ENCODE data around the gene HLA-G.
A peak's percentile ranks its signal among the peaks of the same experiment; 100 is the strongest.
"Not testable (repeated sequence)": the region's sequence is repeated elsewhere in the genome, so short reads cannot be mapped to it uniquely, and the experiment has no call there.

Gene HLA-G

DNA sequence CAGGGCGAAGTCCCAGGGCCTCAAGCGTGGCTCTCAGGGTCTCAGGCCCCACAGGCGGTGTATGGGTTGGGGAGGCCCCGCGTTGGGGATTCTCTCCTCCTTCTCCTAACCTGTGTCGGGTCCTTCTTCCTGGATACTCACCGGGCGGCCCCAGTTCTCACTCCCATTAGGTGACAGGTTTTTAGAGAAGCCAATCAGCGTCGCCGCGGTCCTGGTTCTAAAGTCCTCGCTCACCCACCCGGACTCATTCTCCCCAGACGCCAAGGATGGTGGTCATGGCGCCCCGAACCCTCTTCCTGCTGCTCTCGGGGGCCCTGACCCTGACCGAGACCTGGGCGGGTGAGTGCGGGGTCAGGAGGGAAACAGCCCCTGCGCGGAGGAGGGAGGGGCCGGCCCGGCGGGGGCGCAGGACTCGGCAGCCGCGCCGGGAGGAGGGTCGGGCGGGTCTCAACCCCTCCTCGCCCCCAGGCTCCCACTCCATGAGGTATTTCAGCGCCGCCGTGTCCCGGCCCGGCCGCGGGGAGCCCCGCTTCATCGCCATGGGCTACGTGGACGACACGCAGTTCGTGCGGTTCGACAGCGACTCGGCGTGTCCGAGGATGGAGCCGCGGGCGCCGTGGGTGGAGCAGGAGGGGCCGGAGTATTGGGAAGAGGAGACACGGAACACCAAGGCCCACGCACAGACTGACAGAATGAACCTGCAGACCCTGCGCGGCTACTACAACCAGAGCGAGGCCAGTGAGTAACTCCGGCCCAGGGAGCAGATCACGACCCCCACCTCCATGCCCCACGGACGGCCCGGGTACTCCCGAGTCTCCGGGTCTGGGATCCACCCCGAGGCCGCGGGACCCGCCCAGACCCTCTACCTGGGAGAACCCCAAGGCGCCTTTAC lies at the start of gene HLA-G:
HLA-G (plus strand) TSS at position 247 of the 892 bp plus-strand sequence; CDS start at position 267, 20 bp downstream.
- DNase-seq (ENCODE audit: low read depth) = no peak

DNA sequence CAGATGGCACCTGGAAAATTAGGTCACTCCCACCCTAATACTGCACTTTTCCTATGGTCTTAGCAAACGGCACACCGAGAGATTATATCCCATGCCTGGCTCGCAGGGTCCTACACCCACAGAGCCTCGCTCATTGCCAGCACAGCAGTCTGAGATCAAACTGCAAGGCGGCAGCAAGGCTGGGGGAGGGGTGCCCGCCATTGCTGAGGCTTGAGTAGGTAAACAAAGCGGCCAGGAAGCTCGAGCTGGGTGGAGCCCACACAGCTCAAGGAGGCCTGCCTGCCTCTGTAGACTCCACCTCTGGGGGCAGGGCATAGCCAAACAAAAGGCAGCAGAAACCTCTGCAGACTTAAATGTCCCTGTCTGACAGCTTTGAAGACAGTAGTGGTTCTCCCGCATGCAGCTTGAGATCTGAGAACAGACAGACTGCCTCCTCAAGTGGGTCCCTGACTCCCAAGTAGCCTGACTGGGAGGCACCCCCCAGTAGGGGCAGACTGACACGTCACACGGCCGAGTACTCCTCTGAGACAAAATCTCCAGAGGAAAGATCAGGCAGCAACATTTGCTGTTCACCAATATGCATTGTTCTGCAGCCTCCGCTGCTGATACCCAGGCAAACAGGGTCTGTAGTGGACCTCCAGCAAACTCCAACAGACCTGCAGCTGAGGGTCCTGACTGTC lies 47.5 kb upstream of the HLA-G start:
- not testable (repeated sequence) for DNase-seq (ENCODE audit: low read depth)

DNA sequence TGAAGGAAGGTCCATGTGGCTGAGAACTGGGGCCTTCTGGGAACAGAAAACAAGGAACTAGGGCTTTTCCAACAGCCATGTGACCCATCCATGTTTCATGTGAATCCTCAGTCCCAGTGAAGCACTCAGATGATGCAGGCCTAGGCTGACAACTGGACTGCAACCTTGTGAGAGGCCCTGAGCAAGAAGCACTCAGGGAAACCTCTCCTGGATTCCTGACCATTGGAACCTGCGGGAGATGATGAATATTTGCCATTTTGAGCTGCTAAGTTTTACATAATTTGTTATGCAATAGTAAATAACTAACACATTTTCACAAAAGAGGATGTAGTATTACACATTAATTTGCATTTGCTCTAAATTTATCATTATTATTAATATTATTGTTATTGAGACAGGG lies 38.4 kb upstream of the HLA-G start:
- DNase-seq (ENCODE audit: low read depth) = no peak

DNA sequence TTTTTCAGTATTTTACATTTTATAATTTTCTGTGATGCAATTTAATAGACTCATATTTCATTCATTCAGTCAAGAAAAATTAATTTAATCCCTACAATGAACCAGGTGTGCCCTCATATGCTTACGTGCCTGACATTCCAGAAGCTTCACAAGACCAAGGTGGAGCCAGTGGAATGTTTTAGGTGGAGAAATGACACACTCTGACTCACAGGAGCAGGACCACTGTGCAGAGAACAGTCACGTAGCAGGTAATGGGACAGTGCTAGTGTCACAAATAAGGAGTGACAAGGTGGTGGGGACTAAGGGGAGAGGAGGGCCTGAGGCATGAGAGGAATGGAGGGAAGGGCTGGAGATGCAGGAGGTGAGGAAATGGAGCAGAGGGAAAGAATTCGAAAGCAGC lies 37.0 kb upstream of the HLA-G start:
- no peak for DNase-seq (ENCODE audit: low read depth)

DNA sequence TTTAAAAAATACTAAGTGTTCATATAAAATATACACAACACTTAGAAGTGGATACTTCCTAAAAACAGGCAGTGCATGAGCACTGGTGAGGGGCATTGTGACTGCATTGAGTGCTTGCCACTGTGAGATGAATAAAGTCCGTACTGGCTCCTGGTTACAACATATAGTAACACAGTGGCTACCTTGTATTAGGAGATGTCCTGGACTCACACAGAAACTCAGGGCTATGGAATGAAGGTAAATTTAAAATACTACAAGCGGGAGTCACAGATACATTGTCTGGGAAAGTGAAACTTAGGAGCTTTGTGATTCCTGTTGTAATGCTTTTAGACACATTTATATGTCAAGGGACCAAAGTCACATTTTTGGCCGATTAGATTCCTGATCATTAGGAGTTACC lies 36.5 kb upstream of the HLA-G start:
- no peak for DNase-seq (ENCODE audit: low read depth)

DNA sequence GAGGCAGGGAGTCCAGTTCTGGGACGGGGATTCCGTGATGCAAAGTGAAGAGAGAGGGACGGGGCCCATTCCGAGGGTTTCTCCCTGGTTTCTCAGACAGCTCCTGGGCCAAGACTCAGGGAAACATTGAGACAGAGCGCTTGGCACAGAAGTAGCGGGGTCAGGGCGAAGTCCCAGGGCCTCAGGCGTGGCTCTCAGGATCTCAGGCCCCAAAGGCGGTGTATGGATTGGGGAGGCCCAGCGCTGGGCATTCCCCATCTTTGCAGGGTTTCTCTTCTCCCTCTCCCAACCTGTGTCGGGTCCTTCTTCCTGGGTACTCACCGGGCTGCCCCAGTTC lies 35.9 kb upstream of the HLA-G start:
- DNase-seq (ENCODE audit: low read depth) = no peak

DNA sequence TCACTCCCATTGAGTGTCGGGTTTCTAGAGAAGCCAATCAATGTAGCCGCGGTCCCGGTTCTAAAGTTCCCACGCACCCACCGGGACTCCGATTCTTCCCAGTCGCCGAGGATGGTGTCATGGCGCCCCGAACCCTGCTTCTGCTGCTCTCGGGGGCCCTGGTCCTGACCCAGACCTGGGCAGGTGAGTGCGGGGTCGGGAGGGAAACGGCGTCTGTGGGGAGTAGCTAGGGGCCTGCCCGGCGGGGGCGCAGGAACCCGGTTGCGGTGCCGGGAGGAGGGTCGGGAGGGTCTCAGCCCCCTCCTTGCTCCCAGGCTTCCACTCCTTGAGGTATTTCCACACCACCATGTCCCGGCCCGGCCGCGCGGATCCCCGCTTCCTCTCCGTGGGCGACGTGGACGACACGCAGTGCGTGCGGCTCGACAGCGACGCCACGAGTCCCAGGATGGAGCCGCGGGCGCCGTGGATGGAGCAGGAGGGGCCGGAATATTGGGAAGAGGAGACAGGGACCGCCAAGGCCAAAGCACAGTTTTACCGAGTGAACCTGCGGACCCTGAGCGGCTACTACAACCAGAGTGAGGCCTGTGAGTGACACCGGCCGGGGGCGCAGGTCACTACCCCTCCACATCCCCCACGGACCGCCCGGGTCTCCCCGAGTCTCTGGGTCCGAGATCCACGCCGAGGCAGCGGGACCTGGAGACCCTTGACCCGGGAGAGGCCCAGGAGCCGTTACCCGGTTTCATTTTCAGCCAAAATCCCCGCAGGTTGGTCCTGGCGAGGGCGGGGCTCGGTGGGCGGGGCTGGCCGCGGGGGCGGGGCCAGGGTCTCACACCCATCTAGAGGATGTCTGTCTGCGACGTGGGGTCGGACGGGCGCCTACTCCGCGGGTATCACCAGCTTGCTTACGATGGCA lies 35.2 kb upstream of the HLA-G start:
- DNase-seq (ENCODE audit: low read depth) = peak; percentile 64

DNA sequence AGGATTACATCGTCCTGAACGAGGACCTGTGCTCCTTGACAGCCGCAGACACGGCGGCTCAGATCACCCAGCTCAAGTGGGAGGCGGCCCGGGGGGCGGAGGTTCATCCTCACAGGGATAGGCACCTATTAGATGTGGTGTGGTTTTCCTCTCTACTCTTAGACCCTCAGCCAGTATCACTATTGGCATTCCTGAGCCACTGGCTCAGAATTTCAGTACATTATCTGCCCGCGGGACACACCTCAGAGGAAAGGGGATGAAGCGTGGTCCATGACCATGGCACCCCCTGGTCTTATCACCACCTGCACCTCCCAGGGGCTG lies 34.6 kb upstream of the HLA-G start:
- no peak for DNase-seq (ENCODE audit: low read depth)

DNA sequence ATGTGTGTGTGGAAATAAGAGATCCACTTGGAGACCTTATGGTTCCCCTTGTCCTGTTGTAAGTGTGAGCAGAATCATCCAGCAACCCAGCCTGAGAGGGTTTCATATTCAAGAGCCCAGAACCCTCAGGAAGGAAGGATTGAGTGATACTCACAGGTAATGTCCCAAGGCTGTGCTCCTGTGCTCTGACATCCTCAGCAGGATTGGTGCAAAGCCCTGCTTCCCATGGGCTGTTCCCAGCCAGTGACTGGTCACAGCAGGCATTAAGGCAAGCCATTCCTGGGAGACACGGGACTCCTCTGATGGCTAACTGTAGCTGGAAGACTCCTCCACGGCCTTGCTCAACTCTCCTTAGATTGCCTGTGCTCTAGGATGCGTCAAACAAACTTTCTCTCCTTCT lies 33.8 kb upstream of the HLA-G start:
- no peak for DNase-seq (ENCODE audit: low read depth)

DNA sequence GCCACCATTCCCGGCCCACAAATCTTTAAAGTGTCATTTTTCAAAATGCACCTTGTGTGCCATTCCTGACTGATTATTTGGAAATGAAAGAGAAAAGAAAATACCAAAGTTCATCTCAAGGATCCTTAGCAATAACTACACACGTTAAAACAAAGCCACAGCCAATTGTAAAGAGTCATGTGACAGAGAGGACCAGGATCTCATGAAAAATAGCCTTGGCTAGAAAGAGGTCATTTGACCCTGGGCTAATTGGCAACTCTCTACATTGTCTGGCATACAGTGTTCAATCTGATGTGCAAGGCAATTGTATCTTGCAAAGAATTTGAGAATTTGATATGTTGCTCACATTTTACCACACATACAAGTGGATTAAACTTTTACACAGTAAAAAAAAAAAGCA lies 31.6 kb upstream of the HLA-G start:
- no peak for DNase-seq (ENCODE audit: low read depth)

DNA sequence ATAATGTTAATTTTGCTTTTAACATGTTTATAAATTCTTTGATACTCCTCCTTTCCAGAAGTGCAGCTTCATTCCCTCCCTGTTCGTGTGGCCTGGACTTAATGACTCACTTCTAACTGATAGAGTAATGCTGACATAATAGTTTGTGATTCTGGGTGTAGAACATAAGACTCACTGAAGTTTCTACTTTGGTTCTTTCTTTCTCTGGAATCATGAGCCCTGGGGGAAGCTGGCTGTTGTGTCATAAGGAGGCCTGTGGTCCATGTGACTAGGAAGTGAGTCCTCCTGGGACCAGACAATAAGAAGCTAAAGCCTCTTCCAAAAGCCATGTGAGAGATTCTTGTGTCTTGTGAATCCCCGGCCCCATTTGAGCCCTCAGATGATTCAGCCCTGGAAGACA lies 30.5 kb upstream of the HLA-G start:
- no peak for DNase-seq (ENCODE audit: low read depth)

DNA sequence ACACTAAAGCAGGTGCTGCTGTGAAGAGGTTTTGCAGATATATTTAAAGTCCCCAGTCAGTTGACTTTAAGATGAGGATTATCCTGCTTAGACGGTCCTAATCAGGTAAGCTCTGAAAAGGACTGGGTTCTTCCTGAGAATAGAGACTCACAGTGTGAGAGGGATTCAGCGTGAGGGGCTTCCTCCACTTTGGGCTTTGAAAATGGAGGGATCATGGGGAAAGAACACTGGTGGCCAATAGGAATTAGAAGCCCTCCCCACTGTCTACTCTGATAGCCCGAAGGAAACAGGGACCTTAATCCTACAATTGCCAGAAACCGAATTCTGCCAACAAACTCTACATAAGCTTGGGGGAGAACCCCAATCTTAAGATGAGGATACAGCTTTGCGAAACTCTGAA lies 29.7 kb upstream of the HLA-G start:
- no peak for DNase-seq (ENCODE audit: low read depth)

DNA sequence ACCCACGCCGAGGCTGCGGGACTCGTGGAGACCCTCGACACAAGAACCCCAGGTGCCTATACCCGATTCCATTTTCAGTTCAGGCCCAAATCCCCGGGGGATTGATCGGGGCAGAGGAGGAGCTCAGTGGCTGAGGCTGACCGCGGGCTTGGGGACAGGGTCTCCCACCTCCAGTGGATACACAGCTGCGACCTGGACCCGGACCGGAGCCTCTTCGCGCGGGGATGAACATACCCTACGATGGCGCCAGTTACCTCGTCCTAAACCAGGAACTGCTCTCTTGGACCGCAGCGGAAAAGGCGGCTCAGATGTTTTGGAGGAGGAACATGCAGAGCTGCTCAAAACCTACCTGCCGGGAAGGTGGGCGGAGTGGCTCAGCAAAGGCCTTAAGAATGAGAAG lies 27.4 kb upstream of the HLA-G start:
- DNase-seq (ENCODE audit: low read depth) = no peak

DNA sequence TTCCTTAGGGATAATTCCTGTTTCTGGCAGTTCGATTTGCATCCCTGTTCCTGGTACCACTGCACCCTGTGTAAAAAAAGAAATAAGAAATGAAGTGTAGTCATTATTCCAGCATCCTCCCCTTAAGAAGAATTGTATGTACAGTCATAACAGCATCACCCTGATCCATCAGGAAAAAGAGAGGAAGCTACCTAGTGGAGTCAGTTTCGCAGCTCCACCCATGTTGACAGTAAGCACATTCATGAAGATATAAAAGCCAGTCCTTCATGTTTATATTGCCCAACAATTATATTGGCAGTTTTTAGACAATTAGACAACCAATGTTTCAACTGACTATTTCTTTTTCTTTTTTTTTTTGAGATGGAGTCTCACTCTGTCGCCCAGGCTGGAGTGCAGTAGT lies 21.2 kb upstream of the HLA-G start:
- DNase-seq (ENCODE audit: low read depth) = no peak

DNA sequence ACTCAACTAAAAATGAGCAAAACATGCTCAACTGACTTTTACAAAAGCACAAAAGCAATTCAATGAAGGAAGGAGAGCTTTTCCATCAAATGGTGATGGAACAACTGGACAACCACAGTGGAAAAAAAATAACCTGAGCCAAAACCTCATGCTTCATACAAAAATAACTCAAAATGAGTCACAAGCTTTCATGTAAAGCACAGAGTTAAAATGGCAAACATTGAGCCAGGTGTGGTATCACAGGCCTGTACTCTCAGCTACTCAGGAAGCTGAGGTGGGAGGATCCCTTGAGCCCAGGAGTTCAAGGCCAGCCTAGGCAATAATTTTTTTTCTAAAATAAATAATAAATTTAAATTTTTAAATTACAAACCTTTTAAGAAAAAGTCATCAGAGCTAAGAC lies 18.4 kb upstream of the HLA-G start:
- DNase-seq (ENCODE audit: low read depth) = no peak

DNA sequence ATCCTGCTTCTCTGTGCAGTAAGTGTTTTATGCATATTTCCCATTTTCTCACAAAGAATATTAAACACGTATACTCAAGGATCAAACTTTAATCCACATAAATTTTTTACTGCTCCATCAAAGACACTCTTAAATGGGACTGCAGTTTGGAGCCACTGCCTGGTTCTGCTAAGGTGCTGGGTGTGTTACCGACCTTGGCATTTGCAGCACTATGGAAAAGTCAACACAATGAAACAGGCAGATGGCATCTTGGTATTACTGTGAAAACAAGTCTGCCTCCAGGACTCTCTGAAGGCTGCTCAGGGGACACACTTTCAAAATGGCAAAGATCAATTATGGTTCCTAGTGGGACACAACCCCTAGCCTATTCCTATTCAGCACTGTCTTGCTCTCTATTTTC lies 17.3 kb upstream of the HLA-G start:
- DNase-seq (ENCODE audit: low read depth) = no peak

DNA sequence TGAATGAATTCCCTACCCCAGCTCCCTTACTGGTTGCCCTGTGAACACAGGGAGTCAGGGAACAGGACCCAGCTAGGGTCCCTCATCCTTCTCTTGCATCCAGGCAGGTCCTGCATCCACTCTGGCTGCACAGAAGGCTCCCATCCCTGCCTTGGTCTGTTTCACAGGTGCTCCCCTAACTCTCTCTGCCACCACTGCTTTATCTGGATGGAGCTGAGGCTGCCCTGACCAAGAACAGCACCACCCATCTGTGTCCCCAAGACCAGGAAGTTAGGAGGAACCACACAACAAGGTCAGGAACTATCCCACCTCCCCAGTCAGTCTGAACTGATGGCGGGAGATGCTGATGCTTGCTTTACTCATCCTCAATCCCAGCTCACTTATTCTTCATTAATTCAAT lies 16.2 kb upstream of the HLA-G start:
- no peak for DNase-seq (ENCODE audit: low read depth)

DNA sequence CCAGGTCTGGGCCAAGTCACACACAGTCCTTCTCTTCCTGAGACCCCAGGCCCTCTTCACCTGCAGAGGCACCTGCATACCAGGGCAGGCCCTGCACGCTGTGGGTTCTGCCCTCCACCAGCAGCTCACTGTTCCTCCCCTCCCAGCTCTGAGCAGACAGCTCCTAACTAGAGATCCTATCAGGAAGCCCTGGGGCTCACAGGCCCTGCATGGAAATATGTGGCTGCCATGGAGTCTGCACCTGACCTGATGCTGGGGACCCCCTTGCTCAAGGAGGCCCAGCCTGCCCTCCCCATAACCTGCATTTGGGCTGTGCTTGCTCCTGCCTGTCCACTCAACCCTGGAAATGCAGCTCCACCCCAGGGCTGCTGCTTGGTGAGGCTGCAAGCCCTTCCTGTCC lies 14.6 kb upstream of the HLA-G start:
- no peak for DNase-seq (ENCODE audit: low read depth)

DNA sequence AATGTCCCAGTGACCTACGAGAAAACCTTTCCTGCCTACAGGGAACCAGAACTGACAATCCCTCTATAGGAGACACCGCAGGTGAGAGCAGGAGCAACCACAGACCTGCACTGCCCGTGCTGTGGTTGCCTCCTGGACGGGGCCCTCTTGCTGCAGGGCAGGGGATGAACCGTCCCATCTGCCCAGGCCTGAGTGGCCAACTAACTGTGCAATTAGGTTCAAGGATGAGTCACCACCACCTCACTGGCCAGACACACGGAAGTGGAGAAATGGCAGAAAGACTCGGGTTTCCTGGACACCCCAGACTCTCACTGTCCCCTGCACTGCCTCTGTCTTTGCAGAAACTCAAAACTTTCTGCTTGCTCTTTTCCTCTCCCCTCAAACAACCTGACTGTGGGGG lies 13.8 kb upstream of the HLA-G start:
- no peak for DNase-seq (ENCODE audit: low read depth)

DNA sequence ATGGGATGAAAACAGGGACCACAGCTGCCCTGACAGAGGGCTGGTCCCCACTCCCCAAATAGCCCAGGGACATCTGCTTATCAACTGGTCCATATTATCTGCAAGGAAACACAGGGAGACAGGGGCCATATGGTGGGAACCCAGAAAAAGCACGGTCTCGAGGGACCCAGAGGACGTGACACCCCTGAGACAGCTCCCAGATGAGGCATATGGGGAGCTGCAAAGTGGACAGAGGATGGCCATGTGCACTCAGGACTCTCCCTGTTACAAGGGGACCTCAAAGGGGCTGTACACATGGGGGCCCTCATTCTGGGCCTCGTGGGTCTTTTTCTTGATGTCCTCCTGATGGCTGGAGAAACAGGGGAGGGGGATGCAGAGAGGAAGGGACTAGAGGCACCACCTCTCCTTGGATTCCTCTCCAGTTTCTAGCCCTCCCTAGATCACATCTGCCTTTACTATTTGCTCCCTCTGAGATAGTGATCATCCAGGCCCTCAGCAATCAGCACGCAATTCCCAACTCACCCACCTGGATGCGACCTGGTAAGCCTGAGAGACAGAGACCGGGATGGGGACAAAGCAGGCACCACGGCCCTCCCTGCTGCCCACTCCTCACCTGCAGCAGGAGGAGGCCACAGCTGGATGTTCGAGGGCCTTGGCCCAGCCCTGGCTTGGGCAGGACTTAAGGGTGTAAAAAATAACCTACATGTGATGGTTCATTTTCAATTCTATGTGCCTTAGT lies 13.1 kb upstream of the HLA-G start:
- DNase-seq (ENCODE audit: low read depth) = no peak

DNA sequence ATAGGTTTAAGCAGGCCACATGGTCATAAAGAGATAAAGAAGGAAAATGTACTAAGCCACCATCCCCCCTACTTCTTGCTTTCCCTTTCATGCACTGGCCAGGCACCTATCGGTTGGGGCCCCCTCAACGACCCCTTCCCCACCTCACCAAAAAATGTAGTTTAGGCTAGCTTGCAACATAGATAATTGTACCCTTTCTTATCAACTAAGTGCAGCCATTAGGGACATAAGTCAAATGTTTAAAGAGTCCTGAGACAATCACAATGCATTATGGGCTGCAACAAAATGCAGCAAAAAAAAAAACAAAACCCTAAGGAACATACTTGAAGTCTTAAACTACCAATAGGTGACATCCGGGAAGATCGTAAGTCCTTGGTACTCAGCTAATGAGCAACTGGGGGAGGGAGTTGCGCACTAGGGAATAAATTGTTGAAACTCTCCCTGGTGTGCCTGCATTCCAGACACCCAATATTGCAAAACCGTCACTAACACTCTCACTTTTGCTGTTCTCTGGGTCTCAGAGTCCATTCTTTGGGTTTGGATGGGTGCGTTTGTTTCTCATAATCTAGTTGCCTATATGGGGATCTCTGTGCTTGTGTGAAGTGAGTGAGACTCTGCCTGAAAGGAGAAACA lies 12.4 kb upstream of the HLA-G start:
- no peak for DNase-seq (ENCODE audit: low read depth)

DNA sequence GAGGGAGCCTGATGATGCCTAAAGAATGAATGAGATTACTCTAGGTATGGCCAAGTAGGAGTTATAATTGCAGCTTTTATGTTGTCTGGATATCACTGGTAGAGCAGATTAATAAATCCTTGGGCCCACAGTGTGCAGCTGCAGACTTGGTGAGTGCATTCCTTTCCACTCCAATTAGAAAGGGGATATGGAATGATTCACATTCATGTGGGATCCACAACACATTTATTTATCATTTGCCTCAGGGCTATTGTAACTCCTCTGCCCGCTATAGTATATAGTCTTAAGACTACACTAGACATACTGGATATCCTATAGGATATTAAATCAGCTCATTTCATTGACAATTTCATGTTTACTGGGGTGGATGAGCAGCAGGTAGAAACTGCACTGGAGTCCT lies 11.6 kb upstream of the HLA-G start:
- DNase-seq (ENCODE audit: low read depth) = no peak
